D341Med (cell line): Measurements from ENCODE around the gene LPAR1.

Experiments
- DNase-seq: peaks from one replicate; pipeline ENCODE4 v3.0.0; 2012; ENCODE audit warnings: low spot score

The LPAR1 gene

DNA sequence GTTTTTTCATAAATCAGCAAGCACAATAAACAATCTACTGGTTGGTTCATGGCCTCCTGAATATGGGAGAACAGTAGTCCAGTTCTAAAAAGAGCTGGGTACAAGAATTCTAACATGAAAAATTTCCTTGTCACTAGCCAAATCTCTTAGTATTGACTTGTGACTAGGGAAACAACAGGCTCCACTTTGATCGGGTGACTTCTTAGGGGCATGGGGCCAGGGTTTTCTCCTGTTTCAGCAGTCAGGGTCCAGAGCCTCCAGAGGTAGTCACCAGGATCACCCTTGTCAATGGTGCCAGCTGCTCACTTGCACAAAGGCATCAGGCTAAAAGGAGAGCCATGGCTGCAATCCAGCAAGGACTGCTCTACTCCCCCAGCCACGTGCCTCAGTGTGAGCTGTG is 38.1 kb downstream of the LPAR1 start:
- peak; percentile 30 for DNase-seq

- DNase-seq, result no peak
Observed at GRCh38 chr9:110999379-110999778, 38.9 kb downstream of the LPAR1 start.

- DNase-seq, result no peak
Observed at GRCh38 chr9:110997847-110998246, 40.4 kb downstream of the LPAR1 start.

GRCh38 chr9:110996436-110997220 is 41.6 kb downstream of the LPAR1 start:
- no peak for DNase-seq

GRCh38 chr9:110995420-110996340 is 42.6 kb downstream of the LPAR1 start:
- DNase-seq, result no peak

DNA sequence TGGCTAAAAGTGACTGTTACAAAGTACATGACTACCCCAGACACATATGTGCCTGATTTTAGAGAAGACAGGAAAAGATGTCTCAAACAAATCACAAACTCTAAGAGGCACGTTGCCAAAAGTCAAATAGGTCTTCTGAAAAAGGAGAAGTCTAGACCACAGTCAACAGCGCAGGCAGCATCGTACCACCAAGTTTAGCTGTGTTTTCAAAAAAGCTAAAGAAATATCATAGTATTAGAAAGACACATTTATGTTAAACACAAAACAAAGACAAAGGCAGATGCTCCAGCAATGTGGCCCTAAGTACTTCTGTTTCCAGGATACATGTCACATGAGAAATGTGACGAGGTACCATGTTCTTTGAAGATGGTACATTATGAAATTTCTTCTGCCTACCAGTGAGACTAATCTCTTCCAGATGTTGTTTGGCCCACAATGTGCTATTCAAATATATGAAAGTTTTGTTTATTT is 43.5 kb downstream of the LPAR1 start:
- no peak for DNase-seq

- no peak for DNase-seq
Observed at GRCh38 chr9:110990481-110990880, 47.8 kb downstream of the LPAR1 start.

DNA sequence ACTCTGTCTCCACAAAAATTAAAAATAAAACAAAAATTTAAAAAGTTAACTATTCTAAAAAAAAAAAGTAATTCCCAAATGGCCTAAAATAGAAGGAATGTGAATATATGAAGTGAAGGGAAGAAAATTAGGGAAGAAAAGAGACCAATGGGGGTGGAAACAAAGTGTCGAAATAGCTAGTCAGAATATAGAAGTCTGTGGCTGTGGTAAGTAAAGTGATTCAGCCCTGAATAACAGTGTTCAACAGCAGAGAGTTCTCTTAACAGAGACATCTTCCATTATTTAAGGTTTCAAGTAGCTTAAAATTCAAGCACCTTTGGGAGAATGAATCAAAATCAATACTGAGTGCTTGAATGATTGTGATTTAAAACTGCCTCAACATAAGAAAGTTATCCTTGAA is 51.7 kb downstream of the LPAR1 start:
- DNase-seq, result no peak

DNA sequence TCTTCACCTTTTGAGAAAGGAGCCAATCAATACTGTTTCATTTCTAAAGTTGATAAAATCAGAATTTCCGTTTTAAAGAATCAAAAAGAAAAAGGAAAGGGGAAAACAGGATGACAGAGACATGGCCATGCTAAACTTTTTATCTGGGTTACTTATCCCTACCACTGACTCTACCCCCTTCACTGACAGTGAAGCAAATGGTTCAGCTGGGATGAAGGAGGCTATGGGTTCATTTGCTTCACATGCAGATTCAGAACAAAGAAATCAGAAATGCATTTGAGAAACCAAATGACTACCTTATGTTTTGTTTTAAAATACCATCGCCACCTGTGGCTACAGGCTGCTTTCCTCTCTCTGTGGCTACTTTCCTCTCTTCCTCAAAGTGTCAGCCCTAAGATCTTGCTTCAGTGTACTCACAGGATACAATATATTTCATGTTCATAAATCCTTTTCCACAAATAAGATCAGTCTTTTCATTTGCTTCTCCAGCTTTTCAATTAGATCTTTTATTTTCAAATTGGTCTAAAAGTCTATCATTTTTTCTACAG is 53.3 kb downstream of the LPAR1 start:
- DNase-seq, result no peak

DNA sequence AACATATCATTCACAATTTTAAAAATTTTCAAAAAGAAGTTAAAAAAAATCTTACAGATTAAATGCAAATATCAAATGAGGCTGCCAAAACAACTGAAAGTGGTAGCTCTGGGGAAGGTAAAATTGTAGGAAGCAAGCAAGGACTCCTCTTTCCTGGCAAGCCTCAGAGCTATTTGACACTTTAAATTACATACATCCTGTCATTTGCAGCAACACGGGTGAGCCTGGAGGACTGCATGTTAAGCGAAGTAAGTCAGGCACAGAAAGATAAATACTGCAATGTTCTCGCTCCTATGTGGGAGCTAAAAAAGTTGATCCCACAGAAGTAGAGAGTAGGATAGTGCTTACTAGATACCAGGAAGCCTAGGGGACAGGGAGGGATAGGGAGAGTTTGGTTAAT is 58.0 kb downstream of the LPAR1 start:
- no peak for DNase-seq

DNA sequence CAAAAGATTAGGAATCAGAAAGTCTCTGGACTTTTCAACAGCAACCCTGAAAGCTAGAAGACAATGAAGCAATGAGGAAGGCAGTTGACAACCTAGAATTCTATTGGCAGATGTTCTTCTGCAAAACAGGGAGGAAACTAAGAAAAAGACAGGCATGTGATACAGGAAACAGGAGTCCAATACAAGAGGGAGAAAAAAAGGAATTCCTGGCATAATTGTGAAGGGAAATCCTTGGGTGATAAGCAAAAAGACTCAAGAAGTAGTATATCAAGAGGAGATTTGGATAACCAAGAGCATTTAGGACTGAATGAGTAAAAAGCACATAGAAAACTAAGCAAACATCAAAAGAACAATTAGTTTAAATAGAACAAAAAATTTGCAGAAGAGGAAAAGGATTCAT is 58.6 kb downstream of the LPAR1 start:
- DNase-seq, result no peak

DNA sequence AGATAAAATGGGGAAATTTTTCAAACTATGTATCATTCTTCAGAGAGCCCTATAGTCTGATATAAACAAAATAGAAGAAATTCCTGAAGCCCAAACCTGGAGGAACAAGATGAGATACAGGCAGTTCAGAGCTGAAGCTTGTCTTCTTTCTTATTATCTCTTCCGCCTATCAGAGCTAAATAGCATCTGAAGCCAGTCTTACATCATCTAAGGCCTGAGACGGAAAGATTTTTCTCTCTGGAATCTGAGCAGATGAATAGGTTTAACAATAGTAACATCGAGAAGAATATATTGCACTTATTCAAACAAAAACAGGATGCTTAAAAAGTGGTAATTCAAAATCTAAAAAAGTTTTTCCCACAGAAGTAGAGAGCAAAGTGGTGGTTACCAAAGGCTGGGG is 59.8 kb downstream of the LPAR1 start:
- no peak for DNase-seq

GRCh38 chr9:110977259-110977709 is 61.0 kb downstream of the LPAR1 start:
- no peak for DNase-seq

- no peak for DNase-seq
Observed at GRCh38 chr9:110975969-110976368, 62.3 kb downstream of the LPAR1 start.

- no peak for DNase-seq
Observed at GRCh38 chr9:110975278-110975677, 63.0 kb downstream of the LPAR1 start.

GRCh38 chr9:110971705-110972104 is 66.6 kb downstream of the LPAR1 start:
- DNase-seq, result no peak

DNA sequence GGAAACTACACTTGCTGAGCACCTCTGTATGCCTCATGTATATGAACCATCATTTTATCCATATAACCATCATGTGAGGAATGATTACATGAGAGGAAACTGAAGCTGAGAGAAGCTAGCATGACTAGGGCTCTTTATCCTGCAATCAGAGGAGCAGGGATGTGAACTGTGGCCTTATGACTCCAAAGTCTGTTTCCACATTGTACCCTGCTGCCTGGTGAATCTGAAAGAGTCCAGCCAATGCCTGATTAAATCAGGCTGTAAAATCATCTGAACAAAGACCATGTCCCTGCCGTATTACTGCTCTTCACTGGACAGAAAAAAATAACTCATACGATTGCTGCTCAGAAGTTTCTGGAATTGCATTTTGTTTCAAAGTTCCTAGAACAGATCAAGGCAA is 67.0 kb downstream of the LPAR1 start:
- DNase-seq, result no peak

- DNase-seq, result no peak
Observed at GRCh38 chr9:110969971-110970386, 68.3 kb downstream of the LPAR1 start.

- no peak for DNase-seq
Observed at GRCh38 chr9:110968096-110968495, 70.2 kb downstream of the LPAR1 start.

GRCh38 chr9:110967196-110967595 is 71.1 kb downstream of the LPAR1 start:
- DNase-seq, result no peak

- no peak for DNase-seq
Observed at GRCh38 chr9:110960288-110960687, 78.0 kb downstream of the LPAR1 start.

DNA sequence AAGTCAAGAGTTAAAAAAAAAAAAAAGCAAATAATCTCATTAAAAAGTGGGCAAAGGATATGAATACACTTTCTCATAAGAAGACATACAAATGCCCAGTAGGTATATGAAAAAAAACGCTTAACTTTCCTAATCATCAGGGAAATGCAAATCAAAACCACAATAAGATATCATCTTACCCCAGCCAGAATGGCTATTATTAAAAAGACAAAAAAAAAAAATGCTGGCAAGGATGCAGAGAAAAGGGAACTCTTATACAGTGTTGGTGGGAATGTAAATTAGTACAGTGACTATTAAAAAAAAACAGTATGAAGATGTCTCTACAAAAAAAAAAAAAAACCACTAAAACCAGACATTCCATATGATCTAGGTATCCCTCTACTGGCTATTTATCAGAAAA is 79.4 kb downstream of the LPAR1 start:
- DNase-seq, result no peak

DNA sequence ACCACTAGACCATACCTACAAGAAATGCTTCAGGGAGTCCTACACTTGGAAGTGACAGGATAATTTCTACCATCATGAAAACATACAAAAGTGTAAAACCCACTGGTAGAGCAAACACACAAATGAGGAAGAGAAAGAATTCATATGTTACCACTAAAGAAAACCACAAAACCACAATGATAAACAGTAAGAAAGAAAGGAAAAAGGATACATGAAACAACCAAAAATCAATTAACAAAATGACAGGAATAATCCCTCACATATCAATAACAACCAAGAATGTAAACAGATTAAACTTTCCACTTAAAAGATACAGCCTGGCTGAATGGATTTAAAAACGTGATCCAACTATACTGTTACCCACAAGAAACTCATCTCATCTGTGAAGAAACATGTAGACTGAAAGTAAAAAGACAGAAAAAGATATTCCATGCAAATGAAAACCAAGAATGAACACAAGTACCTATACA is 83.4 kb downstream of the LPAR1 start:
- no peak for DNase-seq
